HEK293T (cell line): ENCODE results near the gene RGCC.

Source experiments
- BHLHE40 ChIP-seq: fragments of 450-650 bp; IDR thresholded peaks from 2 replicates; pipeline ENCODE4 v1.6.1; 2016; ENCODE audit warnings: mild to moderate bottlenecking, moderate library complexity, borderline replicate concordance
- FOXA1 ChIP-seq: fragments of 450-650 bp; IDR thresholded peaks from 2 replicates; pipeline ENCODE4 v1.6.1; 2016; ENCODE audit warnings: mild to moderate bottlenecking
- FOXM1 ChIP-seq: fragments of 450-650 bp; IDR thresholded peaks from 2 replicates; pipeline ENCODE4 v1.6.1; 2017; ENCODE audit warnings: mild to moderate bottlenecking, borderline replicate concordance
- SP1 ChIP-seq: fragments of 450-650 bp; IDR thresholded peaks from 2 replicates; pipeline ENCODE4 v1.6.1; 2017
- TF ChIP-seq, protein P1 (sequence below): fragments of 450-650 bp; IDR thresholded peaks from 2 replicates; pipeline ENCODE4 v1.6.1; 2016

DNA sequence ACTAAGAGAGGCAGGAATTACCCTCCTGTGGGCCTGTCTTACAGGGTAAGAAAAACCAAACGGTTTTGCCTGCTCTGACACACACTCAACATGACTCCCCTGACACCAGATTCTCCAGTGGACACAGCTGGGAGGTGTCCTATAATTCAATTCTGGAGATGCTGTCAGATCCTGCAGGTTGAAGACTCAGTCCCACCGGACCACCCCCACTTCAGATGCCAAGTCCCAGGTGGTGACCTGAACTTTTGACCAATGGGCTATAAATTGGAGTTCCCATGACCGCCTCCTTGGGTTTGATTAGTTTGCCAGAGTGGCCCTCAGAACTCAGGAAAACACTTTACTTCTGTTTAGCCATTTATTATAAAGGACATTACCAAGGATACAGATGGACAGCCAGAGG, 52.6 kb downstream of the RGCC start:
- TF ChIP-seq FOXA1 (no peak), FOXM1 (no peak), BHLHE40 (no peak), SP1 (no peak)
- TF ChIP-seq, protein P1, sequence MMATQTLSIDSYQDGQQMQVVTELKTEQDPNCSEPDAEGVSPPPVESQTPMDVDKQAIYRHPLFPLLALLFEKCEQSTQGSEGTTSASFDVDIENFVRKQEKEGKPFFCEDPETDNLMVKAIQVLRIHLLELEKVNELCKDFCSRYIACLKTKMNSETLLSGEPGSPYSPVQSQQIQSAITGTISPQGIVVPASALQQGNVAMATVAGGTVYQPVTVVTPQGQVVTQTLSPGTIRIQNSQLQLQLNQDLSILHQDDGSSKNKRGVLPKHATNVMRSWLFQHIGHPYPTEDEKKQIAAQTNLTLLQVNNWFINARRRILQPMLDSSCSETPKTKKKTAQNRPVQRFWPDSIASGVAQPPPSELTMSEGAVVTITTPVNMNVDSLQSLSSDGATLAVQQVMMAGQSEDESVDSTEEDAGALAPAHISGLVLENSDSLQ: no peak
